HepG2 (cell line): ENCODE measurements around the gene SYNGR2. TPM values are rescaled to one million over a fixed set of nuclear protein-coding genes. Genes with fewer than 3 reads are reported as not detected.

Experiments used
- ATAD3A ChIP-seq: sonication (generic); formaldehyde crosslinking; IDR thresholded peaks from 2 replicates; pipeline ENCODE4 v1.4.0; 2020; ENCODE audit warnings: missing genetic modification reagents
- FOXJ3 ChIP-seq: sonication (generic); formaldehyde crosslinking; IDR thresholded peaks from 2 replicates; pipeline ENCODE4 v1.4.0; 2020; ENCODE audit warnings: missing genetic modification reagents, mild to moderate bottlenecking, borderline replicate concordance
- FOXK2 ChIP-seq: fragments of 450-650 bp; IDR thresholded peaks from 2 replicates; pipeline ENCODE4 v1.6.1; 2016
- HMG20A ChIP-seq: IDR thresholded peaks from 2 replicates; pipeline ENCODE4 v1.6.1; 2016; ENCODE audit warnings: borderline replicate concordance
- IRF2 ChIP-seq: IDR thresholded peaks from 2 replicates; pipeline ENCODE4 v1.6.1; 2018; ENCODE audit warnings: missing genetic modification reagents, missing compliant biosample characterization
- MEF2D ChIP-seq: sonication (generic); formaldehyde crosslinking; IDR thresholded peaks from 2 replicates; pipeline ENCODE4 v1.5.1; 2020; ENCODE audit warnings: mild to moderate bottlenecking, missing genetic modification reagents
- MNT ChIP-seq: fragments of 450-650 bp; IDR thresholded peaks from 2 replicates; pipeline ENCODE4 v1.6.1; 2016
- MXD4 ChIP-seq: IDR thresholded peaks from 2 replicates; pipeline ENCODE4 v1.6.1; 2016; ENCODE audit warnings: mild to moderate bottlenecking, missing biosample characterization, missing genetic modification reagents
- MYC ChIP-seq: sonication (generic); formaldehyde crosslinking; IDR thresholded peaks from 2 replicates; pipeline ENCODE4 v1.9.0; 2021; ENCODE audit warnings: missing genetic modification reagents, borderline replicate concordance
- NFE2 ChIP-seq: sonication (generic); formaldehyde crosslinking; IDR thresholded peaks from 2 replicates; pipeline ENCODE4 v1.4.0; 2020; ENCODE audit warnings: missing genetic modification reagents
- TCF12 ChIP-seq, 2 experiments: fragments of 450-650 bp in 1 of 2; sonication (generic) in 1 of 2; formaldehyde crosslinking in 1 of 2; IDR thresholded peaks; 2 replicates each; pipeline versions ENCODE4 v1.6.1 to v1.8.0; 2017 to 2022; ENCODE audit warnings: antibody characterized with exemption in 1 of 2, mild to moderate bottlenecking in 1 of 2, missing genetic modification reagents in 1 of 2, moderate library complexity in 1 of 2
- ZBTB34 ChIP-seq: sonication (generic); formaldehyde crosslinking; IDR thresholded peaks from 2 replicates; pipeline ENCODE4 v1.8.0; 2022; ENCODE audit warnings: mild to moderate bottlenecking, missing genetic modification reagents
- ZFP41 ChIP-seq: sonication (generic); formaldehyde crosslinking; IDR thresholded peaks from 2 replicates; pipeline ENCODE4 v1.4.0; 2020; ENCODE audit warnings: mild to moderate bottlenecking, missing genetic modification reagents, borderline replicate concordance
- ZKSCAN5 ChIP-seq: sonication (generic); formaldehyde crosslinking; IDR thresholded peaks from 2 replicates; pipeline ENCODE4 v1.5.1; 2020; ENCODE audit warnings: mild to moderate bottlenecking, missing genetic modification reagents
- ZNF18 ChIP-seq: sonication (generic); formaldehyde crosslinking; IDR thresholded peaks from 2 replicates; pipeline ENCODE4 v1.8.0; 2022; ENCODE audit warnings: mild to moderate bottlenecking, missing genetic modification reagents; ENCODE audit not compliant: insufficient replicate concordance
- ZNF232 ChIP-seq: sonication (generic); formaldehyde crosslinking; IDR thresholded peaks from 2 replicates; pipeline ENCODE4 v1.4.0; 2020; ENCODE audit warnings: missing genetic modification reagents, borderline replicate concordance
- ZNF24 ChIP-seq: fragments of 450-650 bp; IDR thresholded peaks from 2 replicates; pipeline ENCODE4 v1.6.1; 2017; ENCODE audit warnings: antibody characterized with exemption, mild to moderate bottlenecking
- ZNF280B ChIP-seq: sonication (generic); formaldehyde crosslinking; IDR thresholded peaks from 2 replicates; pipeline ENCODE4 v1.5.0; 2020; ENCODE audit warnings: missing genetic modification reagents, mild to moderate bottlenecking, borderline replicate concordance
- ZNF382 ChIP-seq: sonication (generic); formaldehyde crosslinking; IDR thresholded peaks from 2 replicates; pipeline ENCODE4 v1.5.0; 2020; ENCODE audit warnings: missing genetic modification reagents, mild to moderate bottlenecking, borderline replicate concordance
- ZNF672 ChIP-seq: sonication (generic); formaldehyde crosslinking; IDR thresholded peaks from 2 replicates; pipeline ENCODE4 v1.8.1; 2022; ENCODE audit warnings: missing genetic modification reagents
- ZNF703 ChIP-seq: sonication (generic); formaldehyde crosslinking; IDR thresholded peaks from 2 replicates; pipeline ENCODE4 v1.5.1; 2020; ENCODE audit warnings: missing genetic modification reagents, mild to moderate bottlenecking, moderate library complexity, borderline replicate concordance
- polyA plus RNA-seq, 8 experiments: library from polyadenylated mRNA; depleted of rRNA in 3 of 8; stranded (reverse) in 7 of 8; unstranded in 1 of 8; fragments of >200 nt; fragmentation: Illumina TruSeq in 4 of 8; extraction: Trizol in 4 of 8; gene quantifications; 2 replicates each; pipeline versions ENCODE4 v1.2.1 to v1.2.3, GENCODE V29; 2011 to 2016; ENCODE audit warnings: low read depth in 4 of 8, missing spikeins in 1 of 8, mixed read lengths in 1 of 8; ENCODE audit not compliant: insufficient read depth in 1 of 8
- total RNA-seq, 5 experiments: library from RNA; depleted of rRNA; stranded (reverse); fragments of >200 nt; fragmentation: Illumina TruSeq; extraction: Trizol; gene quantifications; 2 replicates each; pipeline ENCODE4 v1.2.3, GENCODE V29; 2016; ENCODE audit warnings: low read depth in 1 of 5

The SYNGR2 gene
- total and polyA plus RNA-seq, 2 of the 13 experiments (the other 11 are each of a cell fraction or from before 2014, with no cell fraction given): 46.7 to 170 TPM

- TF ChIP-seq TCF12 (IDR thresholded peaks at IDR 0.05) (no peak), TCF12 (CRISPR knock-in tag; IDR thresholded peaks at IDR 0.05) (no peak), MXD4 (peak; percentile 99), ZKSCAN5 (CRISPR knock-in tag) (no peak), ZFP41 (no peak), ZNF672 (CRISPR knock-in tag) (peak; percentile 92; the same call in 1 of the 2 replicates), ZNF703 (CRISPR knock-in tag) (0 out of 2 replicates have a peak, but pooled peaks have one; percentile 5), HMG20A (CRISPR knock-in tag) (no peak), NFE2 (CRISPR knock-in tag) (no peak), MEF2D (CRISPR knock-in tag) (peak; percentile 77), FOXK2 (peak; percentile 73; the same call in 1 of the 2 replicates), ZNF232 (no peak; the same call in 1 of the 2 replicates), ZNF24 (peak; percentile 9; the same call in 1 of the 2 replicates), ZBTB34 (CRISPR knock-in tag) (peak; percentile 95), MYC (CRISPR knock-in tag) (peak; percentile 94), ZNF382 (CRISPR knock-in tag) (no peak), ZNF18 (CRISPR knock-in tag) (no peak), FOXJ3 (CRISPR knock-in tag) (0 out of 2 replicates have a peak, but pooled peaks have one; percentile 37), IRF2 (CRISPR knock-in tag) (peak; percentile 88), MNT (peak; percentile 86), ZNF280B (CRISPR knock-in tag) (no peak), ATAD3A (CRISPR knock-in tag) (no peak)
Measured at GRCh38 chr17:78186692-78187595, 18.6 kb downstream of the SYNGR2 start, which contains the start of the genes AFMID and TK1 (continued).
